ENCODE results near the gene IRGC. TPM values are rescaled to one million over a fixed set of nuclear protein-coding genes. Genes with fewer than 3 reads are reported as not detected.
"Not testable (repeated sequence)": the region's sequence is repeated elsewhere in the genome, so short reads cannot be mapped to it uniquely, and the experiment has no call there.

Gene IRGC
- total RNA-seq, 6 donors from 2014 or later, result not detected

DNA sequence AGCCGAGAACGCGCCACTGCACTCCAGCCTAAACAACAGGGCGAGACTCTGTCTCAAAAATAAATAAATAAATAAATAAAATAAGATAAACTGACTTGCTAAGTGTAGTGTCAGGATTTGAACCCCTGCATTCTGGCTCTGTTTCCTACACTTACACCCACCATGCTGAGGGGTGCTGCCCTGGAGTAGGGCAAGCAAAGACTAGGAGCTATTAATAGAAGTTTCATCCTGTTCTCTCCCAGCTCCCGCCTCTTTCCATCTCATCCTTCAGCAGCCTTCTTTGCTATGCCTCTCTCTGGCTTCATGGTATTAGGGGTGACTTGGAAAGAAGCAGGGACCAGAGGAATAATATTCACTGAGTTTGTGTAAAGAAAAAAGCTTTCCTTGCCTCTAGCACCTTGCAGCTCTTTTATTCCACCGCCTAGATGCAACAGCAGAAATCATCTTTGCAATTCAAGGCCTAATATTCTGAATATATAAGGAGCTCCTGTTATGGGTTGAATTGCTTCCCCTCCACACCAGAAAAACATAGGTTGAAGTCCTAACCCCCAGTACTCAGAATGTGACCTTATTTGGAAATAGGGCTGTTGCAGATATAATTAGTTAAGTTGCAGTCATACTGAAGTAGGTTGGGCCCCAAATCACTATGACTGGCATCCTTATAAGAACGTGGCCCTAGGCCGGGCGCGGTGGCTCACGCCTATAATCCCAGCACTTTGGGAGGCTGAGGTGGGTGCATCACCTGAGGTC lies 37.2 kb upstream of the IRGC start:
- no peak for TF ChIP-seq POLR2AphosphoS5 (IDR thresholded peaks at IDR 0.05)
- no peak for TF ChIP-seq EP300 (IDR thresholded peaks at IDR 0.05)
- TF ChIP-seq CTCF (IDR thresholded peaks at IDR 0.05), result no peak
- TF ChIP-seq POLR2A (IDR thresholded peaks at IDR 0.05), result no peak
- 92 to 95% methylated on average over 11 of the region's 11 CpGs for WGBS, 2 donors
- Histone ChIP-seq H3K27me3 (no peaks in the 10 kb centered on the region), H3K4me3 (no peak overlapping the region), H3K9me3 (no peaks in the 10 kb centered on the region), H3K4me1 (peaks cover 0 to 11% (median 8%) of the 10 kb centered on the region in 4 donors), H3K27ac (no peak overlapping the region), H3K36me3 (no peaks in the 10 kb centered on the region)
- ATAC-seq (ENCODE audit: low FRiP score in 2 of 2), result no peak
- no peak for DNase-seq

GRCh38 chr19:43681821-43682220 lies 34.1 kb upstream of the IRGC start:
- DNase-seq (no peak), ATAC-seq (ENCODE audit: low FRiP score in 2 of 2) (no peak)
- WGBS, 2 donors, result 48 to 57% methylated on average over 5 of the region's 5 CpGs
- H3K27ac ChIP-seq, result no peak overlapping the region
- H3K4me3 ChIP-seq, result no peak overlapping the region
- no peaks in the 10 kb centered on the region for H3K4me1 ChIP-seq
- H3K9me3 ChIP-seq, result no peaks in the 10 kb centered on the region
- peak in 1 of 2 donors; percentile 63 for TF ChIP-seq POLR2AphosphoS5 (IDR thresholded peaks at IDR 0.05)
- TF ChIP-seq CTCF (IDR thresholded peaks at IDR 0.05), result no peak
- peak; percentile 8 to 74 (median 54) for TF ChIP-seq EP300 (IDR thresholded peaks at IDR 0.05)
- H3K27me3 ChIP-seq, result no peaks in the 10 kb centered on the region
- H3K36me3 ChIP-seq, result no peaks in the 10 kb centered on the region

DNA sequence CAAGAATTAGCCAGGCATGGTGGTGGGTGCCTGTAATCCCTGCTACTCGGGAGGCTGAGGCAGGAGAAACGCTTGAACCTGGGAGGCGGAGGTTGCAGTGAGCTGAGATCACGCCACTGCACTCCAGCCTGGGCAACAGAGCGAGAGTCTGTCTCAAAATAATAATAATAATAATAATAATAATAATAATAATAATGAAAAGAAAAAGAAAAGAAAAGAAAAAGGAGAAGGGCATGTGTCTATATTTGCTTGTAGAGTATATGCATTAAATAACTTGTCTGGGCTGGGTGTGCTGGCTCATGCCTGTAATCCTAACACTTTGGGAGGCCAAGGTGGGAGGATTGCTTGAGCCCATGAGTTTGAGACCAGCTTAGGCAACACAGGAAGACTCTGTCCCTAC lies 33.6 kb upstream of the IRGC start:
- not testable (repeated sequence) for H3K9me3 ChIP-seq; H3K4me3 ChIP-seq; ATAC-seq (ENCODE audit: low FRiP score in 2 of 2); H3K27me3 ChIP-seq; H3K27ac ChIP-seq; H3K36me3 ChIP-seq; DNase-seq; H3K4me1 ChIP-seq
- 91 to 95% methylated on average over 5 of the region's 5 CpGs for WGBS, 2 donors

DNA sequence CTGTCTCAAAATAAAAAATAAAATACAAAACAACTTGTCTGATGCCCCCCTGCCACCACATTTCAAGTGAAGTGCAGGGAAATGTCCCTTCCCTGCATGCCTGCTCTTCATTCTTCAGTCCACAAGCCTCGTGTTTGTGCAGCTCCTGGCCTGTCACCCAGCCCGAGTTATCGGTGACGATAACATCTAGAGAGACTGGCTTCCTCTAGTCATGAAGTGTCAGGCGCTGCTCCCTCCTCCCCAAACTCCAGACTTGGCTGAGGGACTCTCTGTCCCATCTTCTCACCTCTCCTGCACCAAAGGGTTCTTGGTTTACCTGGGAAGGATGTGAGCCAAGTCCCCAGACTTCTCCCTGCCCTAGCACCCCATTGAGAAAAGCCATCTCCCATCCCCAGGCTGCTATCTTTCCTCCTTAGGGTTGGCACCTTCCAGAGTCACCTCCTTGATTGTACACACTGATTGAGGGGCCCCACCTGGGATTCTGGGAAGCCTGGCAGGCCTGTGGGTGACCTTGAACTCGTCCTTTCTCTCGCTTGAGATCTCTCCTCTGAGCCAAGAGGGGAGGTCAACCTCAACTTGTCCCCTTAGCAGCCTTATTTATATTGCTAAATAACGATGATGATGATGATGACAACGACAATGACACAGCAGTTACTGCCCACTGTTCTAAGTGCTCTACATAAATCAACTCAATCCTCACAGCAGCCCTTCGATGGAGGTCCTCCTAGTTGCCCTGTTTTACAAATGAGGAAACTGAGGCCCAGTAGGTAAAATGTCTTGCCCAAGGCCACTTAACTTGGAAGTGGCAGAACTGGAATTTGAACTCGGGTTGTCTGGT lies 32.8 kb upstream of the IRGC start:
- no peak overlapping the region for H3K27ac ChIP-seq
- TF ChIP-seq POLR2A (IDR thresholded peaks at IDR 0.05), result no peak
- no peak overlapping the region for H3K4me3 ChIP-seq
- WGBS, 2 donors, result 47 to 53% methylated on average over 9 to 11 of the region's 11 CpGs
- ATAC-seq (ENCODE audit: low FRiP score in 2 of 2) (no peak), DNase-seq (no peak)
- H3K9me3 ChIP-seq, result no peaks in the 10 kb centered on the region
- H3K36me3 ChIP-seq, result no peaks in the 10 kb centered on the region
- no peaks in the 10 kb centered on the region for H3K4me1 ChIP-seq
- H3K27me3 ChIP-seq, result no peaks in the 10 kb centered on the region

- WGBS, 2 donors, result 93 to 100% methylated on average over 2 of the region's 2 CpGs
- Histone ChIP-seq H3K27ac (peak overlapping the region in 2 of 4 donors; percentile 35 to 37), H3K9me3 (no peaks in the 10 kb centered on the region), H3K4me1 (no peaks in the 10 kb centered on the region), H3K4me3 (no peak overlapping the region), H3K27me3 (no peaks in the 10 kb centered on the region), H3K36me3 (no peaks in the 10 kb centered on the region)
- DNase-seq (no peak), ATAC-seq (ENCODE audit: low FRiP score in 2 of 2) (no peak)
- TF ChIP-seq CTCF (IDR thresholded peaks at IDR 0.05), result no peak
- no peak for TF ChIP-seq POLR2A (IDR thresholded peaks at IDR 0.05)
- TF ChIP-seq EP300 (IDR thresholded peaks at IDR 0.05), result no peak
- TF ChIP-seq POLR2AphosphoS5 (IDR thresholded peaks at IDR 0.05), result no peak
Observed at GRCh38 chr19:43683905-43684304, 32.0 kb upstream of the IRGC start.

Data from upper lobe of left lung (tissue), 6 donors.